Panc1 (cell line): ENCODE results near the gene ASNS.

Source experiments
- CTCF ChIP-seq: fragments of 450-650 bp; IDR thresholded peaks from 2 replicates; pipeline ENCODE4 v1.5.1; 2017; ENCODE audit warnings: mild to moderate bottlenecking
- POLR2AphosphoS5 ChIP-seq: IDR thresholded peaks from 2 replicates; pipeline ENCODE4 v1.6.1; 2012; ENCODE audit warnings: mild to moderate bottlenecking, low read depth, low read length, moderate library complexity
- TF ChIP-seq, protein P1 (sequence below), 2 experiments: IDR thresholded peaks; 2 replicates each; pipeline ENCODE4 v1.6.1; 2011 to 2012; ENCODE audit warnings: low read depth in 2 of 2, control low read depth in 1 of 2, low read length in 1 of 2, mild to moderate bottlenecking in 1 of 2, moderate library complexity in 1 of 2; ENCODE audit not compliant: insufficient read depth in 1 of 2

- TF ChIP-seq CTCF (peak; percentile 38; the same call in 1 of the 2 replicates), POLR2AphosphoS5 (no peak)
- TF ChIP-seq, protein P1, sequence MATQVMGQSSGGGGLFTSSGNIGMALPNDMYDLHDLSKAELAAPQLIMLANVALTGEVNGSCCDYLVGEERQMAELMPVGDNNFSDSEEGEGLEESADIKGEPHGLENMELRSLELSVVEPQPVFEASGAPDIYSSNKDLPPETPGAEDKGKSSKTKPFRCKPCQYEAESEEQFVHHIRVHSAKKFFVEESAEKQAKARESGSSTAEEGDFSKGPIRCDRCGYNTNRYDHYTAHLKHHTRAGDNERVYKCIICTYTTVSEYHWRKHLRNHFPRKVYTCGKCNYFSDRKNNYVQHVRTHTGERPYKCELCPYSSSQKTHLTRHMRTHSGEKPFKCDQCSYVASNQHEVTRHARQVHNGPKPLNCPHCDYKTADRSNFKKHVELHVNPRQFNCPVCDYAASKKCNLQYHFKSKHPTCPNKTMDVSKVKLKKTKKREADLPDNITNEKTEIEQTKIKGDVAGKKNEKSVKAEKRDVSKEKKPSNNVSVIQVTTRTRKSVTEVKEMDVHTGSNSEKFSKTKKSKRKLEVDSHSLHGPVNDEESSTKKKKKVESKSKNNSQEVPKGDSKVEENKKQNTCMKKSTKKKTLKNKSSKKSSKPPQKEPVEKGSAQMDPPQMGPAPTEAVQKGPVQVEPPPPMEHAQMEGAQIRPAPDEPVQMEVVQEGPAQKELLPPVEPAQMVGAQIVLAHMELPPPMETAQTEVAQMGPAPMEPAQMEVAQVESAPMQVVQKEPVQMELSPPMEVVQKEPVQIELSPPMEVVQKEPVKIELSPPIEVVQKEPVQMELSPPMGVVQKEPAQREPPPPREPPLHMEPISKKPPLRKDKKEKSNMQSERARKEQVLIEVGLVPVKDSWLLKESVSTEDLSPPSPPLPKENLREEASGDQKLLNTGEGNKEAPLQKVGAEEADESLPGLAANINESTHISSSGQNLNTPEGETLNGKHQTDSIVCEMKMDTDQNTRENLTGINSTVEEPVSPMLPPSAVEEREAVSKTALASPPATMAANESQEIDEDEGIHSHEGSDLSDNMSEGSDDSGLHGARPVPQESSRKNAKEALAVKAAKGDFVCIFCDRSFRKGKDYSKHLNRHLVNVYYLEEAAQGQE (IDR thresholded peaks at IDR 0.05; ENCODE audit: insufficient read depth in 1 of 2, low read depth in 2 of 2, low read length in 1 of 2), result no peak
Observed at GRCh38 chr7:97844036-97844435, 28.2 kb downstream of the ASNS start.
